Measurements from ENCODE around the gene MALRD1. TPM values are rescaled to one million over a fixed set of nuclear protein-coding genes. Genes with fewer than 3 reads are reported as not detected.
A peak's percentile ranks its signal among the peaks of the same experiment; 100 is the strongest.

Gene MALRD1
- total RNA-seq, 4 donors from 2014 or later, result 0.94 to 4.5 (median 2.3) TPM; not detected in 1

DNA sequence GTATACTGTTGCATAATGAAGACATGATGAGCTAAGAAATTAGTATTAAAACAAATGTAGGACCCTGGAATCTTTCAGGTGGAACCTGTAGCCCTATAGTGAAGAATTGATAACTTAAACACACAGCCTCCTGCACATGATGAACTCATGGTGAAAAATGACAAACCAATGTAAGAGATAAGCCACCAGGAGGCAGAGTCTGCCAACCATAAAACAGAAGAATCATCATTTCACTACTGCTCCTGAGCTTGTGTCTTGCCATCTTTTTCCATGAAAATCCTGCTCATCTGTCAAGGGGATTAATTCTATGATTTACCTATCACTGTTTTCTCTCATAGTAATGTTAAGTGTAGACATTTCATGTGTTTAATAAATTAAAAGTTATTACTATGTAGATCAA is 363.9 kb downstream of the MALRD1 start:
- no peak for TF ChIP-seq POLR2A (IDR thresholded peaks at IDR 0.05)
- TF ChIP-seq, protein P1, sequence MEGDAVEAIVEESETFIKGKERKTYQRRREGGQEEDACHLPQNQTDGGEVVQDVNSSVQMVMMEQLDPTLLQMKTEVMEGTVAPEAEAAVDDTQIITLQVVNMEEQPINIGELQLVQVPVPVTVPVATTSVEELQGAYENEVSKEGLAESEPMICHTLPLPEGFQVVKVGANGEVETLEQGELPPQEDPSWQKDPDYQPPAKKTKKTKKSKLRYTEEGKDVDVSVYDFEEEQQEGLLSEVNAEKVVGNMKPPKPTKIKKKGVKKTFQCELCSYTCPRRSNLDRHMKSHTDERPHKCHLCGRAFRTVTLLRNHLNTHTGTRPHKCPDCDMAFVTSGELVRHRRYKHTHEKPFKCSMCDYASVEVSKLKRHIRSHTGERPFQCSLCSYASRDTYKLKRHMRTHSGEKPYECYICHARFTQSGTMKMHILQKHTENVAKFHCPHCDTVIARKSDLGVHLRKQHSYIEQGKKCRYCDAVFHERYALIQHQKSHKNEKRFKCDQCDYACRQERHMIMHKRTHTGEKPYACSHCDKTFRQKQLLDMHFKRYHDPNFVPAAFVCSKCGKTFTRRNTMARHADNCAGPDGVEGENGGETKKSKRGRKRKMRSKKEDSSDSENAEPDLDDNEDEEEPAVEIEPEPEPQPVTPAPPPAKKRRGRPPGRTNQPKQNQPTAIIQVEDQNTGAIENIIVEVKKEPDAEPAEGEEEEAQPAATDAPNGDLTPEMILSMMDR (IDR thresholded peaks at IDR 0.05), result peak in 2 of 6 experiments; percentile 11 to 36
- Histone ChIP-seq H3K36me3 (no peaks in the 10 kb centered on the region), H3K4me1 (no peaks in the 10 kb centered on the region), H3K4me3 (replicated peaks in 1 of 3) (no peak overlapping the region), H3K9me3 (no peaks in the 10 kb centered on the region), H3K27ac (no peak overlapping the region), H3K27me3 (no peaks in the 10 kb centered on the region)
- no peak for DNase-seq
- intact Hi-C loops (cut with DNase I), result no loop called here

DNA sequence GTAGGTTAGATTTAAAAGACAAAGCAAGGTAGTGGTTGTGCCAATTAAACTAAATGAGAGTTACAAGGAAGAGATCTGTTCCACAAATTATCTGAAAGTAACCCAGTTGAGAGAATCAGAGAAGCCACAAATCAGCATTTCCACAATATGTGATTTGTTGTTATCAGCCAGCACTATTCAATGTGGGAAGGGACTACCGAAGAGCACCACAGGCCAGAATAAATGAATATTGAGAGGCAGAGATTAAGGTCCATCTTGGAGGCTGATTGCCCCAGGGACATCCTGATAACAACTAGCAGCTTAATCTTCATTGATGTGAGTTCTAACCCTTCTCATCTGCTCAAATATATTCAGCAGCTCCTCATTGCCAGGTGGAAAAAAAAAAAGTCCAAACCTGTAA is 367.6 kb downstream of the MALRD1 start:
- no peak for TF ChIP-seq POLR2A (IDR thresholded peaks at IDR 0.05)
- TF ChIP-seq, protein P1 (IDR thresholded peaks at IDR 0.05), result no peak
- Histone ChIP-seq H3K36me3 (no peaks in the 10 kb centered on the region), H3K27ac (no peak overlapping the region), H3K4me3 (replicated peaks in 1 of 3) (no peak overlapping the region), H3K27me3 (no peaks in the 10 kb centered on the region), H3K4me1 (no peaks in the 10 kb centered on the region), H3K9me3 (no peaks in the 10 kb centered on the region)
- no peak for DNase-seq
- WGBS, 2 donors, result 38 to 44% methylated on average over 1 of the region's 1 CpG
- intact Hi-C loops (cut with DNase I), result no loop called here

DNA sequence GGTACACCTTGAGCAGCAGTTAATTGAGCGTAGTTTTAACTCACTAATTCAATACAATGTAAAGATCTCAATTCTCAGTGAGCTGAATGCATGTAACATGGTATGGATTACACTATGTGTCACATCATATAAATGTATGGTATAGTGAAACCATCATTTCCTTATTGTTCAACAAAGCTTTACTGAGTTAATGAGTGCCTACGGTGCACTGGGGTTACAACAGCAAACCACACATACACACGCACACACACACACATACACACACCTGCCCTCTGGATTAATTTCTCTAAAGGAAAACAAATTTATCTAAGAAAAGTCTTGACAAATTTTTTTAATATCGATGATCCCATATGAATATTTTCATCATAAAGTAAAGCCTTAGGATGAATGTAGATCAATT is 369.1 kb downstream of the MALRD1 start:
- no peak overlapping the region for H3K27ac ChIP-seq
- intact Hi-C loops (cut with DNase I), result no loop called here
- H3K27me3 ChIP-seq, result no peaks in the 10 kb centered on the region
- no peaks in the 10 kb centered on the region for H3K36me3 ChIP-seq
- no peak overlapping the region for H3K4me3 ChIP-seq (replicated peaks in 1 of 3)
- no peak for TF ChIP-seq POLR2A (IDR thresholded peaks at IDR 0.05)
- TF ChIP-seq, protein P1 (IDR thresholded peaks at IDR 0.05), result no peak
- H3K9me3 ChIP-seq, result no peaks in the 10 kb centered on the region
- H3K4me1 ChIP-seq, result no peaks in the 10 kb centered on the region
- WGBS, 2 donors, result 92 to 94% methylated on average over 4 of the region's 4 CpGs
- DNase-seq, result no peak

DNA sequence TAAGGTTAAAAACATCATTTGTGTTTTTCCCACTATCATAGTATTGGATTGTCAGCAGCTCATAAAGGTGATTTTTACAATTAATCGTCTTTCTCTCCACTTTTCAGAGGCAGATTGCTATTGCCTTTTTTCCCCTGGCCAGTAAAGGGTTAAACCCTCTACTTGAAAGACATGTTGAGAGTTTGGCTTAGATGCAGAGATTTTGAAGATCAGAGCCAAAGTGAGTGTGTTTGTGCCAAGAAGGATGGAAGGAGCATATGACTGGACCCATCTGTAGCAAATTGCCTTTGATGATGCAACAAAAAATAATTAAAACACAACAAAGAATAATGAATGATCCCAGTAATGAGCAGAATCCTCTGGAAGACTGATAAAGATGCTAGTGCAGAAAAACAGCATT is 373.1 kb downstream of the MALRD1 start:
- Histone ChIP-seq H3K27ac (no peak overlapping the region), H3K9me3 (no peaks in the 10 kb centered on the region), H3K4me3 (replicated peaks in 1 of 3) (no peak overlapping the region), H3K36me3 (no peaks in the 10 kb centered on the region), H3K27me3 (no peaks in the 10 kb centered on the region), H3K4me1 (no peaks in the 10 kb centered on the region)
- DNase-seq, result no peak
- intact Hi-C loops (cut with DNase I), result no loop called here
- WGBS, 2 donors, result 65 to 76% methylated on average over 1 of the region's 1 CpG
- TF ChIP-seq, protein P1 (IDR thresholded peaks at IDR 0.05), result no peak

DNA sequence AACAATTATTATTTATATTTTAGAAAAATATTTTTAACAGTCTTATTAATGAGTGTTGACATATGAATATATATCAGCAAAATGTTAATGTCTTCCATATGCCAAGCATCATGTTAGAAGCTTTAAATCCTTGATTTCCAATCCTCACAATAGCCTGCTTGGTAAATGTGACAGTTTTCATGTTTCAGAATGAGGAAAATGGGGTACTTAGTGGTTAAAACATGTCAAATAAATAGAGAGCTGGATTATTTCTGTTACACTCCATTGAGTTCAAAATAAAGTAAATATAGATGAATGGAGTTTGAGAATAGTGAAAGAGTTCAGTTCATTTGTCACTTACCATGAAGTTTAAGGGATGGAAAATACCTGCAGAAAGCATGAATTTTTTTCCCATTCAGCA is 377.4 kb downstream of the MALRD1 start:
- no peak for TF ChIP-seq POLR2A (IDR thresholded peaks at IDR 0.05)
- TF ChIP-seq, protein P1 (IDR thresholded peaks at IDR 0.05), result no peak
- Histone ChIP-seq H3K9me3 (no peaks in the 10 kb centered on the region), H3K4me3 (replicated peaks in 1 of 3) (no peak overlapping the region), H3K27me3 (no peaks in the 10 kb centered on the region), H3K36me3 (no peaks in the 10 kb centered on the region), H3K4me1 (no peaks in the 10 kb centered on the region), H3K27ac (no peak overlapping the region)
- DNase-seq, result no peak
- intact Hi-C loops (cut with DNase I), result no loop called here

Data from thyroid gland (tissue), 4 donors.